H1 (cell line): ENCODE results near the gene KIAA1671. TPM values are rescaled to one million over a fixed set of nuclear protein-coding genes. Genes with fewer than 3 reads are reported as not detected.
A peak's percentile ranks its signal among the peaks of the same experiment; 100 is the strongest.

Experiments used
- CTCF ChIA-PET: fragments of 300-600 bp; sonication (Branson Sonifier 250); formaldehyde crosslinking; loops from one replicate; lab custom pipeline; 2021; ENCODE audit not compliant: partially characterized antibody; lab: Charles Lee
- POLR2A ChIA-PET: fragments of 300-600 bp; sonication (Branson Sonifier 250); formaldehyde crosslinking; loops from one replicate; lab custom pipeline; 2021; ENCODE audit warnings: inconsistent platforms; ENCODE audit not compliant: partially characterized antibody; lab: Charles Lee
- DNase-seq, 2 experiments: peaks; one replicate each; pipeline versions ENCODE4 v3.0.0 to v3.0.0-alpha.2; 2010 to 2022; ENCODE audit warnings: low spot score in 2 of 2, low read depth in 1 of 2, mixed read lengths in 1 of 2
- FAIRE-seq: peaks from 2 replicates; lab custom pipeline; 2011; peaks lifted over from hg19 to GRCh38; lab: Jason Lieb, UNC
- H2AFZ ChIP-seq: 2 replicates; pipeline ENCODE4 v1.8.1; 2012; ENCODE audit warnings: low read length, inconsistent platforms
- H2AK5ac ChIP-seq: 2 replicates; pipeline ENCODE4 v1.6.1; 2013; ENCODE audit warnings: low read depth, low read length
- H2BK120ac ChIP-seq: replicated peaks from 2 replicates; pipeline ENCODE3; 2013; ENCODE audit warnings: low read depth, low read length, inconsistent platforms
- H2BK12ac ChIP-seq: 2 replicates; pipeline ENCODE4 v1.6.1; 2013; ENCODE audit warnings: low read depth, low read length
- H2BK15ac ChIP-seq: 2 replicates; pipeline ENCODE4 v1.6.1; 2013; ENCODE audit warnings: low read length
- H2BK20ac ChIP-seq: 2 replicates; pipeline ENCODE4 v1.6.1; 2013; ENCODE audit warnings: low read length
- H2BK5ac ChIP-seq: 2 replicates; pipeline ENCODE4 v1.6.1; 2013; ENCODE audit warnings: low read depth, low read length
- H3K14ac ChIP-seq: 2 replicates; pipeline ENCODE4 v1.6.1; 2013; ENCODE audit warnings: inconsistent platforms; ENCODE audit not compliant: insufficient read length
- H3K18ac ChIP-seq: 2 replicates; pipeline ENCODE4 v1.6.1; 2013; ENCODE audit warnings: low read length; ENCODE audit errors: extremely low read depth
- H3K23ac ChIP-seq: 2 replicates; pipeline ENCODE4 v1.6.1; 2013; ENCODE audit warnings: inconsistent platforms; ENCODE audit not compliant: insufficient read length
- H3K23me2 ChIP-seq: 2 replicates; pipeline ENCODE4 v1.6.1; 2013; ENCODE audit warnings: low read depth, low read length
- H3K27ac ChIP-seq: 2 replicates; pipeline ENCODE4 v1.6.1; 2011; ENCODE audit warnings: low read depth, low read length, inconsistent platforms
- H3K27me3 ChIP-seq, 4 experiments: replicated peaks in 1 of 4; 1 replicate in 1 of 4; 2 replicates in 3 of 4; pipeline versions ENCODE4 v1.6.1 to v1.8.1; 2011 to 2013; ENCODE audit warnings: low read length in 3 of 4, mild to moderate bottlenecking in 3 of 4, inconsistent platforms in 2 of 4, mixed read lengths in 2 of 4, moderate library complexity in 1 of 4; ENCODE audit not compliant: control insufficient read depth in 3 of 4, insufficient read depth in 3 of 4; ENCODE audit errors: extremely low read depth in 1 of 4
- H3K36me3 ChIP-seq, 4 experiments: 2 replicates each; pipeline versions ENCODE4 v1.6.1 to v1.8.1; 2011 to 2013; ENCODE audit warnings: mild to moderate bottlenecking in 4 of 4, low read length in 3 of 4, moderate library complexity in 2 of 4, control low read depth in 1 of 4, inconsistent platforms in 1 of 4; ENCODE audit not compliant: insufficient read depth in 4 of 4, control insufficient read depth in 2 of 4
- H3K4ac ChIP-seq: replicated peaks from 2 replicates; pipeline ENCODE3; 2013; ENCODE audit warnings: low read length, low read depth, mixed read lengths, inconsistent platforms; ENCODE audit not compliant: insufficient read length
- H3K4me1 ChIP-seq, 4 experiments: replicated peaks in 1 of 4; 1 replicate in 1 of 4; 2 replicates in 3 of 4; pipeline versions ENCODE4 v1.6.1 to v1.8.1; 2011 to 2013; ENCODE audit warnings: low read length in 3 of 4, inconsistent platforms in 2 of 4, mixed read lengths in 1 of 4; ENCODE audit not compliant: insufficient read depth in 4 of 4, control insufficient read depth in 3 of 4
- H3K4me2 ChIP-seq, 2 experiments: 2 replicates each; pipeline versions ENCODE4 v1.6.1 to v1.8.1; 2011 to 2013; ENCODE audit warnings: low read depth in 2 of 2, low read length in 2 of 2, control low read depth in 1 of 2, inconsistent platforms in 1 of 2, mild to moderate bottlenecking in 1 of 2; ENCODE audit not compliant: insufficient read depth in 1 of 2
- H3K4me3 ChIP-seq, 4 experiments: fragments of 200-600, 300-600 bp in 1 of 4; sonication (generic), shearing (Covaris generic), sonication (Bioruptor Twin) in 1 of 4; 2 replicates each; pipeline versions ENCODE4 v1.5.1 to v1.8.1; 2011 to 2016; ENCODE audit warnings: low read length in 4 of 4, low read depth in 3 of 4, control low read depth in 2 of 4, inconsistent platforms in 2 of 4, mild to moderate bottlenecking in 2 of 4, mixed read lengths in 1 of 4, moderate library complexity in 1 of 4; ENCODE audit not compliant: insufficient read depth in 2 of 4; ENCODE audit errors: extremely low read depth in 1 of 4
- H3K56ac ChIP-seq: replicated peaks from 2 replicates; pipeline ENCODE3; 2013; ENCODE audit warnings: low read depth, mild to moderate bottlenecking, mixed read lengths, low read length, inconsistent platforms; ENCODE audit not compliant: insufficient read length
- H3K79me1 ChIP-seq: 2 replicates; pipeline ENCODE4 v1.6.1; 2013; ENCODE audit warnings: low read depth, low read length, control low read depth
- H3K79me2 ChIP-seq, 2 experiments: 2 replicates each; pipeline versions ENCODE4 v1.6.1 to v1.8.1; 2012 to 2013; ENCODE audit warnings: low read length in 2 of 2, mild to moderate bottlenecking in 2 of 2, inconsistent platforms in 1 of 2; ENCODE audit not compliant: insufficient read depth in 2 of 2, control insufficient read depth in 1 of 2
- H3K9ac ChIP-seq, 4 experiments: replicated peaks in 1 of 4; 1 replicate in 1 of 4; 2 replicates in 3 of 4; pipeline versions ENCODE4 v1.6.1 to v1.8.1; 2011 to 2013; ENCODE audit warnings: low read depth in 3 of 4, low read length in 3 of 4, control low read depth in 2 of 4, mild to moderate bottlenecking in 2 of 4, moderate library complexity in 2 of 4, inconsistent platforms in 1 of 4; ENCODE audit errors: extremely low read depth in 1 of 4
- H3K9me3 ChIP-seq, 2 experiments: 2 replicates each; pipeline versions ENCODE4 v1.6.1 to v1.8.1; 2012 to 2013; ENCODE audit warnings: mild to moderate bottlenecking in 2 of 2, moderate library complexity in 2 of 2, control low read depth in 1 of 2, inconsistent platforms in 1 of 2, low read depth in 1 of 2, low read length in 1 of 2, mixed read lengths in 1 of 2; ENCODE audit not compliant: insufficient read depth in 2 of 2
- H4K20me1 ChIP-seq, 2 experiments: replicated peaks in 1 of 2; 2 replicates each; pipeline versions ENCODE3 to v1.8.1; 2011 to 2013; ENCODE audit warnings: inconsistent platforms in 2 of 2, low read length in 2 of 2, mild to moderate bottlenecking in 1 of 2; ENCODE audit not compliant: insufficient read depth in 2 of 2, control insufficient read depth in 1 of 2
- H4K5ac ChIP-seq: 2 replicates; pipeline ENCODE4 v1.6.1; 2013; ENCODE audit warnings: low read length, low read depth, mixed read lengths, inconsistent platforms; ENCODE audit not compliant: insufficient read length
- H4K8ac ChIP-seq: 2 replicates; pipeline ENCODE4 v1.8.0; 2013; ENCODE audit warnings: mild to moderate bottlenecking, moderate library complexity, low read length, inconsistent platforms; ENCODE audit not compliant: insufficient read depth; ENCODE audit errors: extremely low read depth
- H4K91ac ChIP-seq: replicated peaks from 2 replicates; pipeline ENCODE3; 2013; ENCODE audit warnings: low read length, mixed read lengths, inconsistent platforms; ENCODE audit not compliant: insufficient read length
- ASH2L ChIP-seq: fragments of 200-600, 300-600 bp; sonication (generic); IDR thresholded peaks from one replicate; pipeline ENCODE4 v1.7.1; 2017; ENCODE audit warnings: low read length
- ATF3 ChIP-seq: IDR thresholded peaks from 2 replicates; pipeline ENCODE4 v1.6.1; 2011; ENCODE audit warnings: low read depth, mild to moderate bottlenecking, low read length; ENCODE audit not compliant: insufficient read depth
- CBX8 ChIP-seq: fragments of 300-800, 300-1000 bp; sonication (generic); IDR thresholded peaks from 2 replicates; pipeline ENCODE4 v1.7.1; 2016; ENCODE audit warnings: low read depth, low read length, borderline replicate concordance
- EZH2 ChIP-seq: fragments of 200-600 bp; sonication (generic); IDR thresholded peaks from 2 replicates; pipeline ENCODE4 v1.7.1; 2012; ENCODE audit warnings: low read depth, mild to moderate bottlenecking, moderate library complexity, low read length, inconsistent platforms; ENCODE audit not compliant: severe bottlenecking
- KDM1A ChIP-seq: fragments of 200-600, 300-600 bp; sonication (generic); IDR thresholded peaks from 2 replicates; pipeline ENCODE4 v1.7.1; 2016; ENCODE audit warnings: mild to moderate bottlenecking, low read length, borderline replicate concordance
- MAFK ChIP-seq: IDR thresholded peaks from 2 replicates; pipeline ENCODE4 v1.6.1; 2012; ENCODE audit warnings: low read depth, mild to moderate bottlenecking, improper control_type of control experiment, low read length
- MAX ChIP-seq: IDR thresholded peaks from 2 replicates; pipeline ENCODE4 v1.6.1; 2012; ENCODE audit warnings: inconsistent platforms
- POU5F1 ChIP-seq: IDR thresholded peaks from 2 replicates; pipeline ENCODE4 v1.6.1; 2011; ENCODE audit warnings: low read depth, mild to moderate bottlenecking, low read length, moderate library complexity
- RXRA ChIP-seq: IDR thresholded peaks from 2 replicates; pipeline ENCODE4 v1.6.1; 2011; ENCODE audit warnings: low read depth, mild to moderate bottlenecking, low read length, moderate library complexity; ENCODE audit not compliant: insufficient read depth
- SIRT6 ChIP-seq: IDR thresholded peaks from one replicate; pipeline ENCODE4 v1.7.1; 2012; ENCODE audit warnings: low read length, inconsistent platforms
- SP4 ChIP-seq: IDR thresholded peaks from 2 replicates; pipeline ENCODE4 v1.6.1; 2012; ENCODE audit warnings: low read length, inconsistent platforms
- TBP ChIP-seq: IDR thresholded peaks from 2 replicates; pipeline ENCODE4 v1.6.1; 2011; ENCODE audit warnings: low read depth, low read length, improper control_type of control experiment
- WGBS, 2 experiments: shearing (Covaris generic) in 1 of 2; methylation state at CpG; one replicate each; pipeline versions ENCODE4 v1.1.6 to v1.1.7; 2013 to 2015; ENCODE audit warnings: low lambda C conversion rate in 2 of 2, mixed read lengths in 2 of 2, inconsistent platforms in 1 of 2, low coverage in 1 of 2, missing lambda C conversion rate in 1 of 2; ENCODE audit not compliant: insufficient replicate concordance in 2 of 2, insufficient coverage in 1 of 2, insufficient read length in 1 of 2; ENCODE audit errors: extremely low coverage in 1 of 2, missing lambda C conversion rate in 1 of 2; 5-methylcytosine and 5-hydroxymethylcytosine counted together
- polyA plus RNA-seq, 7 experiments: library from polyadenylated mRNA; depleted of rRNA in 3 of 7; stranded (reverse) in 5 of 7; unstranded in 2 of 7; fragments of >200 nt in 5 of 7; fragments of 200-250 nt in 2 of 7; gene quantifications; 1 replicate in 5 of 7; 2 replicates in 1 of 7; 4 replicates in 1 of 7; pipeline versions ENCODE4 v1.2.1 to v1.2.3, GENCODE V29; 2011 to 2013; ENCODE audit warnings: missing spikeins in 2 of 7, mixed read lengths in 2 of 7
- total RNA-seq: library from RNA; stranded (reverse); fragmentation: NEBNext Ultra II Directional; extraction: Animal tissue kit (Norgen Biotek cat#: 25700); gene quantifications from 2 replicates; pipeline ENCODE4 v1.2.1, GENCODE V29; 2021

Gene KIAA1671
- total and polyA plus RNA-seq, 2 of the 8 experiments (the other 6 are each of a cell fraction or from before 2014, with no cell fraction given) = 6.4 to 23.9 TPM

DNA sequence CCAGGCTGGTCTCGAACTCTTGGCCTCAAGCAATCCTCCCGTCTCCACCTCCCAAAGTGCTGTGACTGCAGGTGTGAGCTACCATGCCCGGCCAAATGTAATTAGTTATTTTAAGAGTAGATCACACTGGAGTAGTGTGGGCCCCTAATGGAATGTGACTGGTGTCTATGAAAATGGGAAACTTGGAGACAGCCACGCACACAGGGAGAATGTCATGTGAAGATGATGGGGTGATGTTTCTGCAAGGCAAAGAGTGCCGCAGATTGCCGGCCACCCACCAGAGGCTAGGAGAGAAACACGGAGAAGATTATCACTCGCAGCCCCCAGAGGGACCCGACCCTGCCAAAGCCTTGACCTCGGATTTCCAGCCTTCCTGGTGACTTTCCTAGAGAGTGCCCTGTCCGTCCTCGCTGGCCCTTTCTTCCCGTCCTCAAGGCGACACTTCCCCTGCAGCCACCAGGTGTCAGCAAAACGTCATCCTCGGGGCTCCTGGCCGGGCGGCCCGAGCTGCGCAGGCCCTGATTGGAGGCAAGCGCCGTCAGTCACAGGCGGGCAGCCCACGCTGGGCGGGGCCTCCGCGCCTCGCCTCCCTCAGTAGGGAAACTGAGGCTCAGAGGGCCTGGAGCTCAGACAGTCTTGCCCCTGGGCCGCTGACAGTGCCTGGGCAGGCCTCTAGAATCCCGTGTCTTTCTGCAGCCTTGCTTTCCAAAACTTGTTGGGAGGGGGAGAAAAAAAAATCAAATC, 283.2 kb downstream of the KIAA1671 start:
- WGBS, 2 experiments = 22% methylated on average over 30 of the region's 30 CpGs; no CpG with 5 or more reads in 1 of the 2 experiments
- no peak overlapping the region for H3K23ac ChIP-seq
- ChIA-PET POLR2A (no interaction called here), CTCF (interaction anchor here (0.7 to 2.0 kb wide), 10 partner anchors 10 to 159 kb away, joined by 3 to 10 read pairs (median 3); no protein-coding TSS in a partner anchor)
- H2BK20ac ChIP-seq = no peak overlapping the region
- no peak overlapping the region for H2BK120ac ChIP-seq
- H4K8ac ChIP-seq = 0 out of 2 replicates have a peak overlapping the region, but pooled peaks have one; percentile 21
- H2BK12ac ChIP-seq = no peak overlapping the region
- no peak overlapping the region for H3K14ac ChIP-seq
- H3K4me1 ChIP-seq = no peaks in the 10 kb centered on the region; a peak in 1 of 7 replicates
- H2BK5ac ChIP-seq = no peak overlapping the region
- H3K9me3 ChIP-seq = no peaks in the 10 kb centered on the region
- no peaks in the 10 kb centered on the region for H3K79me1 ChIP-seq
- H4K20me1 ChIP-seq = no peaks in the 10 kb centered on the region
- peak overlapping the region; percentile 47; the same call in 1 of the 2 replicates for H2AFZ ChIP-seq
- no peak overlapping the region for H3K4ac ChIP-seq
- H3K4me3 ChIP-seq = no peak overlapping the region
- no peak overlapping the region for H2AK5ac ChIP-seq
- H3K27ac ChIP-seq = no peak overlapping the region
- no peaks in the 10 kb centered on the region for H3K36me3 ChIP-seq
- H3K23me2 ChIP-seq = no peaks in the 10 kb centered on the region
- H3K56ac ChIP-seq = no peak overlapping the region
- peak overlapping the region in 1 of 2 experiments; percentile 54; a peak in 2 of 4 replicates for H3K4me2 ChIP-seq
- no peak overlapping the region for H2BK15ac ChIP-seq
- H3K79me2 ChIP-seq = no peaks in the 10 kb centered on the region
- no peak overlapping the region for H4K91ac ChIP-seq
- H3K18ac ChIP-seq = no peak overlapping the region
- H3K9ac ChIP-seq = no peak overlapping the region
- peak; percentile 66 to 93 for DNase-seq
- no peaks in the 10 kb centered on the region for H3K27me3 ChIP-seq
- H4K5ac ChIP-seq = no peak overlapping the region
- no peak for FAIRE-seq
- no peak for TF ChIP-seq RXRA
- TF ChIP-seq ASH2L = no peak
- TF ChIP-seq MAX = peak; percentile 25; the same call in 1 of the 2 replicates
- no peak for TF ChIP-seq KDM1A
- TF ChIP-seq POU5F1 = no peak
- no peak for TF ChIP-seq ATF3
- TF ChIP-seq EZH2 = no peak
- no peak for TF ChIP-seq SIRT6
- TF ChIP-seq CBX8 = no peak
- TF ChIP-seq MAFK = no peak
- TF ChIP-seq SP4 = no peak
- peak; percentile 14; the same call in 1 of the 2 replicates for TF ChIP-seq TBP
